Keratinocyte (primary cell): ENCODE data around the gene ZMYM2. TPM values are rescaled to one million over a fixed set of nuclear protein-coding genes. Genes with fewer than 3 reads are reported as not detected.
A peak's percentile ranks its signal among the peaks of the same experiment; 100 is the strongest.

ENCODE experiments used
- DNase-seq: peaks from one replicate; pipeline ENCODE4 v3.0.0-alpha.2; 2011; ENCODE audit warnings: low read depth, missing footprints, low spot score
- FAIRE-seq: peaks from 2 replicates; lab custom pipeline; 2011; peaks lifted over from hg19 to GRCh38; lab: Jason Lieb, UNC
- H2AFZ ChIP-seq: 2 replicates; pipeline ENCODE4 v1.6.0; 2012; ENCODE audit warnings: low read length, control low read depth, inconsistent platforms; ENCODE audit not compliant: control insufficient read depth
- H3K27ac ChIP-seq: 2 replicates; pipeline ENCODE4 v1.5.1; 2011; ENCODE audit warnings: low read length; ENCODE audit not compliant: control insufficient read depth, insufficient read depth
- H3K27me3 ChIP-seq: 3 replicates; pipeline ENCODE4 v1.6.0; 2011; ENCODE audit warnings: low read length; ENCODE audit not compliant: control insufficient read depth, insufficient read depth; ENCODE audit errors: extremely low read depth
- H3K36me3 ChIP-seq, 2 experiments: 2 replicates in 1 of 2; 3 replicates in 1 of 2; pipeline ENCODE4 v1.5.1; 2011; ENCODE audit warnings: low read length in 2 of 2, mild to moderate bottlenecking in 1 of 2; ENCODE audit not compliant: control insufficient read depth in 2 of 2, insufficient read depth in 2 of 2; ENCODE audit errors: extremely low read depth in 1 of 2
- H3K4me1 ChIP-seq: 3 replicates; pipeline ENCODE4 v1.5.1; 2011; ENCODE audit warnings: low read length; ENCODE audit not compliant: control insufficient read depth, insufficient read depth; ENCODE audit errors: extremely low read depth
- H3K4me2 ChIP-seq: 3 replicates; pipeline ENCODE4 v1.6.0; 2011; ENCODE audit warnings: low read depth, low read length; ENCODE audit not compliant: control insufficient read depth, insufficient read depth; ENCODE audit errors: extremely low read depth
- H3K4me3 ChIP-seq, 3 experiments: fragments of 200-600 bp in 1 of 3; sonication (generic) in 1 of 3; 2 replicates in 2 of 3; 3 replicates in 1 of 3; pipeline ENCODE4 v1.5.1; 2011 to 2016; ENCODE audit warnings: low read length in 3 of 3, mild to moderate bottlenecking in 3 of 3, control low read depth in 2 of 3, inconsistent platforms in 1 of 3, low read depth in 1 of 3, mixed read lengths in 1 of 3, mixed run types in 1 of 3, moderate library complexity in 1 of 3; ENCODE audit not compliant: control insufficient read depth in 2 of 3, insufficient read depth in 2 of 3; ENCODE audit errors: extremely low read depth in 1 of 3
- H3K79me2 ChIP-seq: 2 replicates; pipeline ENCODE4 v1.6.0; 2012; ENCODE audit warnings: low read length; ENCODE audit not compliant: control insufficient read depth, insufficient read depth
- H3K9ac ChIP-seq: 3 replicates; pipeline ENCODE4 v1.6.0; 2011; ENCODE audit warnings: low read length; ENCODE audit not compliant: control insufficient read depth, insufficient read depth; ENCODE audit errors: extremely low read depth
- H3K9me1 ChIP-seq: 3 replicates; pipeline ENCODE4 v1.6.0; 2011; ENCODE audit warnings: low read length; ENCODE audit not compliant: control insufficient read depth, insufficient read depth; ENCODE audit errors: extremely low read depth
- H3K9me3 ChIP-seq: 2 replicates; pipeline ENCODE4 v1.5.1; 2012; ENCODE audit warnings: low read depth, low read length; ENCODE audit not compliant: control insufficient read depth
- H4K20me1 ChIP-seq: 3 replicates; pipeline ENCODE4 v1.6.0; 2011; ENCODE audit warnings: low read length; ENCODE audit not compliant: control insufficient read depth, insufficient read depth; ENCODE audit errors: extremely low read depth
- EZH2 ChIP-seq: IDR thresholded peaks from one replicate; pipeline ENCODE4 v1.6.1; 2012; ENCODE audit warnings: inconsistent platforms, mild to moderate bottlenecking, low read length, moderate library complexity
- dilution Hi-C: fragments of 300-500 bp; cut with MboI; formaldehyde crosslinking; loops from one replicate; pipeline ENCODE4 v1.7.0; 2020; ENCODE audit warnings: low sequenced_read_pairs; ENCODE audit not compliant: extremely low pct_ligation_motif_present
- polyA plus RNA-seq, 5 experiments: library from polyadenylated mRNA; depleted of rRNA in 3 of 5; stranded (reverse) in 3 of 5; stranded (forward) in 1 of 5; unstranded in 1 of 5; fragments of >200 nt; gene quantifications; 1 replicate in 1 of 5; 2 replicates in 3 of 5; 3 replicates in 1 of 5; pipeline versions ENCODE4 v1.2.1 to v1.2.3, GENCODE V29; 2011 to 2012; ENCODE audit warnings: missing spikeins in 2 of 5, low read depth in 1 of 5, low replicate concordance in 1 of 5
- TF ChIP-seq, protein P1 (sequence below), 3 experiments: IDR thresholded peaks in 1 of 3; conservative IDR thresholded peaks in 1 of 3; optimal IDR thresholded peaks in 1 of 3; 2 replicates in 2 of 3; 3 replicates in 1 of 3; pipeline versions ENCODE3 to v1.5.1; 2011; ENCODE audit warnings: low read length in 3 of 3, mild to moderate bottlenecking in 3 of 3, moderate library complexity in 2 of 3, control low read depth in 1 of 3, inconsistent platforms in 1 of 3; ENCODE audit not compliant: insufficient read depth in 2 of 3; ENCODE audit errors: extremely low read depth in 1 of 3

The ZMYM2 gene
- polyA plus RNA-seq, 1 donor (not counting 4 experiments of a cell fraction or from before 2014, with no cell fraction given), result 51.3 TPM

- dilution Hi-C loops, result no loop called here
Measured at GRCh38 chr13:19927117-19927748, 31.3 kb upstream of the ZMYM2 start.

DNA sequence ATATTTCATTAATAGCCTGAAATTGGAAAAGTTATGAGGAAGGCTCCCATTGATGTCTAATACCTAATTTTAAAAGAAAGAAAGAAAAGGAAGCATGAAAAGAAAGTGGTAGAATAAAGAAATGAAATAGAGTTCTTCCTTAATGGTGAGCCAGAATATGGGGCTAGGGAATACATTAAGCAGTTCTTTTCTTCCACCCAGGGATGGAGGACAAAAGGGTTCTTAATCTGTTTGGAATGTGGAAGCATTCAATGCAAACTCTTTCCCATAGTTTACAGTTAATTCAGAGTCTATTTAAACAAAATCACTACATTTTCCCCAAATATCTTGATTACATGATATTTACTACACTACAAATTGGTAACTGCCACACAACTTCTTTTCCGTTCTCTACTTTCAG lies 18.4 kb upstream of the ZMYM2 start:
- no peak for DNase-seq
- dilution Hi-C loops, result no loop called here
- TF ChIP-seq, protein P1, sequence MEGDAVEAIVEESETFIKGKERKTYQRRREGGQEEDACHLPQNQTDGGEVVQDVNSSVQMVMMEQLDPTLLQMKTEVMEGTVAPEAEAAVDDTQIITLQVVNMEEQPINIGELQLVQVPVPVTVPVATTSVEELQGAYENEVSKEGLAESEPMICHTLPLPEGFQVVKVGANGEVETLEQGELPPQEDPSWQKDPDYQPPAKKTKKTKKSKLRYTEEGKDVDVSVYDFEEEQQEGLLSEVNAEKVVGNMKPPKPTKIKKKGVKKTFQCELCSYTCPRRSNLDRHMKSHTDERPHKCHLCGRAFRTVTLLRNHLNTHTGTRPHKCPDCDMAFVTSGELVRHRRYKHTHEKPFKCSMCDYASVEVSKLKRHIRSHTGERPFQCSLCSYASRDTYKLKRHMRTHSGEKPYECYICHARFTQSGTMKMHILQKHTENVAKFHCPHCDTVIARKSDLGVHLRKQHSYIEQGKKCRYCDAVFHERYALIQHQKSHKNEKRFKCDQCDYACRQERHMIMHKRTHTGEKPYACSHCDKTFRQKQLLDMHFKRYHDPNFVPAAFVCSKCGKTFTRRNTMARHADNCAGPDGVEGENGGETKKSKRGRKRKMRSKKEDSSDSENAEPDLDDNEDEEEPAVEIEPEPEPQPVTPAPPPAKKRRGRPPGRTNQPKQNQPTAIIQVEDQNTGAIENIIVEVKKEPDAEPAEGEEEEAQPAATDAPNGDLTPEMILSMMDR (optimal IDR thresholded peaks at IDR 0.05 in 1 of 3, IDR thresholded peaks at IDR 0.05 in 1 of 3, conservative IDR thresholded peaks at IDR 0.05 in 1 of 3; ENCODE audit: extremely low read depth in 1 of 3, insufficient read depth in 2 of 3, low read length in 3 of 3), result no peak
- no peak for TF ChIP-seq EZH2

More at GRCh38 chr13:19927117-19927748, 31.3 kb upstream of the ZMYM2 start:
- no peaks in the 10 kb centered on the region for H3K36me3 ChIP-seq
- H3K9ac ChIP-seq, result no peak overlapping the region
- TF ChIP-seq EZH2, result no peak
- TF ChIP-seq, protein P1 (optimal IDR thresholded peaks at IDR 0.05 in 1 of 3, IDR thresholded peaks at IDR 0.05 in 1 of 3, conservative IDR thresholded peaks at IDR 0.05 in 1 of 3; ENCODE audit: extremely low read depth in 1 of 3, insufficient read depth in 2 of 3, low read length in 3 of 3), result peak in 2 of 3 experiments; percentile 56 to 58
- H4K20me1 ChIP-seq, result no peaks in the 10 kb centered on the region
- H3K27ac ChIP-seq, result no peak overlapping the region
- FAIRE-seq (no peak), DNase-seq (no peak)
- H3K4me3 ChIP-seq, result no peak overlapping the region
- H3K79me2 ChIP-seq, result no peaks in the 10 kb centered on the region
- H2AFZ ChIP-seq, result peak overlapping the region; percentile 78
- no peaks in the 10 kb centered on the region for H3K9me3 ChIP-seq
- H3K27me3 ChIP-seq, result no peaks in the 10 kb centered on the region
- no peaks in the 10 kb centered on the region for H3K9me1 ChIP-seq
- H3K4me1 ChIP-seq, result peaks cover 2% of the 10 kb centered on the region
- H3K4me2 ChIP-seq, result peak overlapping the region; percentile 24

More for the DNA sequence above, 18.4 kb upstream of the ZMYM2 start:
- Histone ChIP-seq H3K36me3 (no peaks in the 10 kb centered on the region), H2AFZ (no peak overlapping the region), H3K27ac (no peak overlapping the region), H3K27me3 (no peaks in the 10 kb centered on the region), H4K20me1 (no peaks in the 10 kb centered on the region), H3K9ac (no peak overlapping the region), H3K4me1 (no peaks in the 10 kb centered on the region), H3K4me3 (no peak overlapping the region), H3K79me2 (no peaks in the 10 kb centered on the region), H3K4me2 (no peak overlapping the region), H3K9me1 (peaks cover 4% of the 10 kb centered on the region), H3K9me3 (no peaks in the 10 kb centered on the region)
- FAIRE-seq, result no peak
